Endodermal cell (in vitro differentiated cells): ENCODE measurements around the gene GNG5. TPM values are rescaled to one million over a fixed set of nuclear protein-coding genes. Genes with fewer than 3 reads are reported as not detected.

Experiments used
- DNase-seq: peaks from one replicate; pipeline ENCODE4 v3.0.0-alpha.2; 2017
- H3K27ac ChIP-seq: 2 replicates; pipeline ENCODE4 v1.5.1; 2013; ENCODE audit warnings: mild to moderate bottlenecking, low read depth, low read length, moderate library complexity
- H3K27me3 ChIP-seq: 2 replicates; pipeline ENCODE4 v1.6.1; 2013; ENCODE audit warnings: mild to moderate bottlenecking, low read length, moderate library complexity; ENCODE audit not compliant: insufficient read depth, control insufficient read depth, poor library complexity, severe bottlenecking
- H3K36me3 ChIP-seq: 2 replicates; pipeline ENCODE4 v1.7.0; 2013; ENCODE audit warnings: mild to moderate bottlenecking, low read length, moderate library complexity; ENCODE audit not compliant: control insufficient read depth, insufficient read depth
- H3K4me1 ChIP-seq: one replicate; pipeline ENCODE4 v1.7.0; 2013; ENCODE audit warnings: low read length; ENCODE audit not compliant: control insufficient read depth, insufficient read depth
- H3K4me3 ChIP-seq: 2 replicates; pipeline ENCODE4 v1.5.1; 2013; ENCODE audit warnings: mild to moderate bottlenecking, low read length, moderate library complexity
- H3K9ac ChIP-seq: 2 replicates; pipeline ENCODE4 v1.6.1; 2013; ENCODE audit warnings: mild to moderate bottlenecking, low read length, moderate library complexity; ENCODE audit not compliant: poor library complexity, severe bottlenecking; ENCODE audit errors: extremely low read depth
- H3K9me3 ChIP-seq: 2 replicates; pipeline ENCODE4 v1.6.1; 2013; ENCODE audit warnings: mild to moderate bottlenecking, low read length, moderate library complexity; ENCODE audit not compliant: control insufficient read depth
- H3K27ac Mint-ChIP-seq: 2 replicates; pipeline ENCODE4 v1.8.0; 2020; ENCODE audit warnings: mixed read lengths
- H3K27me3 Mint-ChIP-seq: 2 replicates; pipeline ENCODE4 v1.8.0; 2021; ENCODE audit warnings: mild to moderate bottlenecking, mixed read lengths; ENCODE audit not compliant: insufficient read depth
- H3K36me3 Mint-ChIP-seq: 2 replicates; pipeline ENCODE4 v1.8.0; 2020; ENCODE audit warnings: low read depth, mixed read lengths
- H3K4me1 Mint-ChIP-seq: 2 replicates; pipeline ENCODE4 v1.8.0; 2020; ENCODE audit warnings: mixed read lengths
- H3K4me3 Mint-ChIP-seq: 2 replicates; pipeline ENCODE4 v1.8.0; 2020; ENCODE audit warnings: mild to moderate bottlenecking, moderate library complexity, mixed read lengths
- H3K9me3 Mint-ChIP-seq: 2 replicates; pipeline ENCODE4 v1.8.0; 2020; ENCODE audit warnings: mild to moderate bottlenecking, mixed read lengths
- CTCF ChIP-seq: fragments of 200-600 bp; sonication (generic); conservative IDR thresholded peaks from 2 replicates; pipeline ENCODE4 v1.5.0; 2021; ENCODE audit warnings: antibody characterized with exemption, mild to moderate bottlenecking
- WGBS, 2 experiments: methylation state at CpG; one replicate each; pipeline versions ENCODE4 v1.1.5 to v1.1.7; 2013; ENCODE audit warnings: missing lambda C conversion rate in 2 of 2, mixed read lengths in 1 of 2; ENCODE audit not compliant: insufficient coverage in 1 of 2, insufficient read length in 1 of 2; 5-methylcytosine and 5-hydroxymethylcytosine counted together
- total RNA-seq, 2 donors: library from RNA; stranded (reverse); fragmentation: NEBNext Ultra II Directional in 1 of 2; extraction: Animal tissue kit (Norgen Biotek cat#: 25700) in 1 of 2; gene quantifications; 2 replicates in 1 of 2; 3 replicates in 1 of 2; pipeline ENCODE4 v1.2.1, GENCODE V29; 2021

The GNG5 gene
- total RNA-seq, 2 donors from 2014 or later: 124 to 144 TPM

- TF ChIP-seq CTCF: no peak
- WGBS, 2 experiments: 14 to 53% methylated on average over 5 to 23 of the region's 26 CpGs
These were observed 510 bp upstream of the GNG5 start for GRCh38 chr1:84506729-84507453.

DNA sequence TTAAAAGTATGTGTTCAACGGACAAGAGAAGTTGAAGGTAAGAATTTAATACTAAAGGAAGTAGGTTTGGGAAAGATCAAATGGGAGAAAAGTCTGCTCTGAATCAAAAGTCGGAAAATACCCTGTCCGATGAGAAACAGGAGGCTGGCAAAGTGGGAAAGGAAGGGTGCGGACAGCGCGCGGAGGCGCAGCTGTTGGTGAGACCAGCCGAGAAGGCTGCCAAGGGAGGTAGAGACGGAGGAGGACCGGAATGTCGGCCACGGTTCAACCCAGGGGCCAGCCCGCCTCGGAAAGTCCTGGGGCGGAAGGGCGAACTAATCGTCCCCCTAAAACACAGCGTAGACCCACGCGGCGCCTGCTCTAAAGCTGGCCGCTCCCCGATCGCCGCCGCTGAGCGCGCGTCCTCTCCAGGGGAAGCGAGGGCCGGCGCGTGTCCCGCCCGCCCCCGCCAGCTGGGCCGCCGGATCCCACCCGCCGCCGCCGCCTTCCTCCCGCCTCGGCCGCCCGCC lies 834 bp downstream of the GNG5 start:
- Histone ChIP-seq H3K36me3 (peaks cover 21% of the 10 kb centered on the region), H3K9ac (peak overlapping the region; percentile 80), H3K27ac (peak overlapping the region; percentile 92), H3K4me3 (peak overlapping the region; percentile 100), H3K27me3 (no peaks in the 10 kb centered on the region), H3K4me1 (no peaks in the 10 kb centered on the region), H3K9me3 (peaks cover 16% of the 10 kb centered on the region)
- peaks cover 2% of the 10 kb centered on the region for H3K27me3 Mint-ChIP-seq
- H3K4me1 Mint-ChIP-seq: peaks cover 18% of the 10 kb centered on the region
- DNase-seq: no peak
- H3K9me3 Mint-ChIP-seq: peaks cover 12% of the 10 kb centered on the region
- TF ChIP-seq CTCF: peak; percentile 16
- peak overlapping the region; percentile 86 for H3K4me3 Mint-ChIP-seq
- H3K27ac Mint-ChIP-seq: peak overlapping the region; percentile 97
- WGBS, 2 experiments: 0% methylated on average over 1 to 47 of the region's 47 CpGs
- peaks cover 22% of the 10 kb centered on the region for H3K36me3 Mint-ChIP-seq

More at GRCh38 chr1:84506729-84507453, 510 bp upstream of the GNG5 start:
- H3K4me1 Mint-ChIP-seq: peaks cover 18% of the 10 kb centered on the region
- H3K27ac Mint-ChIP-seq: peak overlapping the region; percentile 97
- peaks cover 12% of the 10 kb centered on the region for H3K36me3 Mint-ChIP-seq
- peaks cover 2% of the 10 kb centered on the region for H3K27me3 Mint-ChIP-seq
- H3K4me3 Mint-ChIP-seq: peak overlapping the region; percentile 86
- peaks cover 16% of the 10 kb centered on the region for H3K9me3 ChIP-seq
- no peaks in the 10 kb centered on the region for H3K27me3 ChIP-seq
- no peaks in the 10 kb centered on the region for H3K4me1 ChIP-seq
- no peak for DNase-seq
- peaks cover 13% of the 10 kb centered on the region for H3K36me3 ChIP-seq
- peaks cover 12% of the 10 kb centered on the region for H3K9me3 Mint-ChIP-seq
- peak overlapping the region; percentile 80 for H3K9ac ChIP-seq
- peak overlapping the region; percentile 100 for H3K4me3 ChIP-seq
- H3K27ac ChIP-seq: peak overlapping the region; percentile 92

DNA sequence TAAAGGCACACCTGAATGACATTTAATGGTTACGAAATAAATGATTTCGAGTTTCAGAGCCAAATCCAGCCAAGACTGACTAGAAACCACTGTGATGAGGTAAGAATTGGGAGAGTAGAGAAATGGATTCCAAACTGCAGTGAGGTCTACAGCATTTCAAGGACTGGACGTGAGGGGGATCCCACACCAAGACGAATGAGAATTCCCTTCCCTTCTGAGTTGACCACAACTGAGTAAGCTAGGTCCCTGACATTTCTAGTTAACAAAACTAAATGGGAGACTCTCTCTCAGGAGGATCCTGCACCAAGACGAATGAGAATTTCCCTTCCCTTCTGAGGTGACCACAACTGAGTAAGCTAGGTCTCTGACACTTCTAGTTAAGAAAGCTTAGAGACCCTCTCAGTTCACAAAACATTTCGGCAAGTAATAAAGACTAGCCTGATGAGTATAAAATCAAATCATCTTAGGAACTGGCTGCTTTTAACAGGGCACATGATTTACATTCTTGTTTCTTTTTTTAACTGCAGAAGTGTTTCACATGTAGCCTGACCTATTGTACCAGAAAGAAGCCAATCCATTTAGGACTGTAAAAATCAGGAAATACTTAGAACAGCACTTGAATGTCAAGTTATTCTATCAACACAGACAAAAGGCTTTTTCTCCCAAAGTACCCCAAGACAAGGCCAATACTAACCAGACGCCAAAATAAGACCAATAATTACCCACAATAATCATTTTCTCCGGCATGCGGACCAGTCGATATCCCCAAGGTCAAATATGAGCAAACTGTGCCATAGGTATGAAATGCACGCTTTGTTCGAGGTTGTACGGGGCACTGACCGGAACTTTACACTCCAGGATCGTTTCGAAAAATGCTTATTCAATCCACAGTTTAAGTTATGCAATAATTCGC lies 1.5 kb downstream of the GNG5 start:
- H3K27me3 ChIP-seq: no peaks in the 10 kb centered on the region
- H3K9me3 Mint-ChIP-seq: peaks cover 12% of the 10 kb centered on the region

More for the DNA sequence above, 1.5 kb downstream of the GNG5 start:
- TF ChIP-seq CTCF: peak; percentile 16
- peaks cover 24% of the 10 kb centered on the region for H3K36me3 Mint-ChIP-seq
- peak overlapping the region; percentile 86 for H3K4me3 Mint-ChIP-seq
- Histone ChIP-seq H3K36me3 (peaks cover 29% of the 10 kb centered on the region), H3K9me3 (peaks cover 14% of the 10 kb centered on the region), H3K4me1 (no peaks in the 10 kb centered on the region), H3K27ac (peak overlapping the region; percentile 92), H3K9ac (peak overlapping the region; percentile 80), H3K4me3 (peak overlapping the region; percentile 100)
- 17 to 23% methylated on average over 7 to 17 of the region's 17 CpGs for WGBS, 2 experiments
- H3K27me3 Mint-ChIP-seq: peaks cover 2% of the 10 kb centered on the region
- no peak for DNase-seq
- peak overlapping the region; percentile 94 for H3K27ac Mint-ChIP-seq
- peaks cover 18% of the 10 kb centered on the region for H3K4me1 Mint-ChIP-seq
